Endothelial cell of umbilical vein (primary cell): Measurements from ENCODE around the gene RNF214. TPM values are rescaled to one million over a fixed set of nuclear protein-coding genes. Genes with fewer than 3 reads are reported as not detected.

ENCODE experiments used
- BruUV-seq: library from RNA; stranded (reverse); fragments of 400-500 nt; replicated peaks from 2 replicates; lab custom pipeline; 2021; lab: Mats Ljungman, UMichigan
- CTCF ChIA-PET: fragments of 300-600, 350-600 bp; sonication (Branson Sonifier 250); formaldehyde crosslinking; loops from one replicate; lab custom pipeline; 2021; ENCODE audit warnings: antibody characterized with exemption, inconsistent platforms; lab: Charles Lee
- POLR2A ChIA-PET: fragments of 300-600, 350-600 bp; sonication (Branson Sonifier 250); formaldehyde crosslinking; loops from one replicate; lab custom pipeline; 2021; ENCODE audit warnings: antibody characterized with exemption, inconsistent platforms; lab: Charles Lee
- DNase-seq: peaks from one replicate; pipeline ENCODE4 v3.0.0-alpha.2; 2011; ENCODE audit warnings: low read depth, low spot score
- FAIRE-seq: peaks from 2 replicates; lab custom pipeline; 2011; peaks lifted over from hg19 to GRCh38; lab: Jason Lieb, UNC
- H2AFZ ChIP-seq: 2 replicates; pipeline ENCODE4 v1.6.0; 2012; ENCODE audit warnings: low read depth, low read length, control low read depth, inconsistent platforms
- H3K27ac ChIP-seq: 2 replicates; pipeline ENCODE4 v1.5.1; 2011; ENCODE audit warnings: low read depth, mild to moderate bottlenecking, control low read depth, low read length, moderate library complexity; ENCODE audit not compliant: insufficient read depth
- H3K27me3 ChIP-seq, 2 experiments: 2 replicates each; pipeline versions ENCODE4 v1.6.0 to v1.6.1; 2011; ENCODE audit warnings: low read length in 2 of 2, mixed read lengths in 1 of 2; ENCODE audit not compliant: control insufficient read depth in 2 of 2, insufficient read depth in 2 of 2
- H3K36me3 ChIP-seq, 2 experiments: 2 replicates in 1 of 2; 3 replicates in 1 of 2; pipeline ENCODE4 v1.5.1; 2011; ENCODE audit warnings: low read length in 2 of 2, mild to moderate bottlenecking in 1 of 2, moderate library complexity in 1 of 2; ENCODE audit not compliant: control insufficient read depth in 2 of 2, insufficient read depth in 2 of 2; ENCODE audit errors: extremely low read depth in 1 of 2
- H3K4me1 ChIP-seq: 3 replicates; pipeline ENCODE4 v1.5.1; 2011; ENCODE audit warnings: mild to moderate bottlenecking, low read length; ENCODE audit not compliant: control insufficient read depth, insufficient read depth; ENCODE audit errors: extremely low read depth
- H3K4me2 ChIP-seq: 2 replicates; pipeline ENCODE4 v1.6.1; 2011; ENCODE audit warnings: low read length, control low read depth, mixed read lengths; ENCODE audit not compliant: insufficient read depth
- H3K4me3 ChIP-seq, 3 experiments: fragments of 200-600 bp in 1 of 3; sonication (generic), shearing (Covaris generic) in 1 of 3; replicated peaks in 1 of 3; 2 replicates each; pipeline ENCODE4 v1.5.1; 2011 to 2016; ENCODE audit warnings: control low read depth in 3 of 3, low read length in 3 of 3, mild to moderate bottlenecking in 2 of 3, inconsistent platforms in 1 of 3, low read depth in 1 of 3, moderate library complexity in 1 of 3; ENCODE audit not compliant: insufficient read depth in 1 of 3
- H3K79me2 ChIP-seq: 2 replicates; pipeline ENCODE4 v1.6.0; 2012; ENCODE audit warnings: low read length, inconsistent platforms; ENCODE audit not compliant: control insufficient read depth, insufficient read depth
- H3K9ac ChIP-seq: replicated peaks from 2 replicates; pipeline ENCODE3; 2011; ENCODE audit warnings: low read length, control low read depth; ENCODE audit not compliant: insufficient read depth; ENCODE audit errors: extremely low read depth
- H3K9me1 ChIP-seq: replicated peaks from 3 replicates; pipeline ENCODE4 v1.6.0; 2011; ENCODE audit warnings: mild to moderate bottlenecking, low read length; ENCODE audit not compliant: control insufficient read depth, insufficient read depth; ENCODE audit errors: extremely low read depth
- H3K9me3 ChIP-seq: replicated peaks from 2 replicates; pipeline ENCODE4 v1.5.1; 2012; ENCODE audit warnings: low read length, inconsistent platforms; ENCODE audit not compliant: control insufficient read depth, insufficient read depth
- H4K20me1 ChIP-seq: replicated peaks from 2 replicates; pipeline ENCODE3; 2011; ENCODE audit warnings: mild to moderate bottlenecking, low read length; ENCODE audit not compliant: control insufficient read depth, insufficient read depth; ENCODE audit errors: extremely low read depth
- EZH2 ChIP-seq: IDR thresholded peaks from 2 replicates; pipeline ENCODE4 v1.6.1; 2012; ENCODE audit warnings: borderline replicate concordance, low read depth, mild to moderate bottlenecking, moderate library complexity, low read length, inconsistent platforms; ENCODE audit not compliant: severe bottlenecking
- FOS ChIP-seq: IDR thresholded peaks from 2 replicates; pipeline ENCODE4 v1.6.1; 2011; ENCODE audit warnings: mild to moderate bottlenecking, low read length, moderate library complexity, borderline replicate concordance; ENCODE audit not compliant: insufficient read depth
- GATA2 ChIP-seq: IDR thresholded peaks from 2 replicates; pipeline ENCODE4 v1.7.0; 2011; ENCODE audit warnings: low read depth, mild to moderate bottlenecking, moderate library complexity, mixed read lengths, low read length; ENCODE audit not compliant: insufficient read length, insufficient read depth
- JUN ChIP-seq: IDR thresholded peaks from 2 replicates; pipeline ENCODE4 v1.6.1; 2011; ENCODE audit warnings: borderline replicate concordance, low read depth; ENCODE audit not compliant: insufficient read length, insufficient read depth
- MAX ChIP-seq: IDR thresholded peaks from 2 replicates; pipeline ENCODE4 v1.6.1; 2011; ENCODE audit not compliant: insufficient read depth, insufficient read length
- MYC ChIP-seq: IDR thresholded peaks from one replicate; pipeline ENCODE4 v1.6.1; 2011; ENCODE audit warnings: mild to moderate bottlenecking, low read depth, low read length
- POLR2A ChIP-seq: IDR thresholded peaks from 2 replicates; pipeline ENCODE4 v1.6.1; 2012; ENCODE audit warnings: low read depth, mild to moderate bottlenecking, control low read depth, low read length
- POLR2AphosphoS5 ChIP-seq: IDR thresholded peaks from 2 replicates; pipeline ENCODE4 v1.6.1; 2012; ENCODE audit warnings: low read depth, mild to moderate bottlenecking, control low read depth, low read length, moderate library complexity; ENCODE audit not compliant: insufficient read depth
- dilution Hi-C: fragments of 300-500 bp; cut with MboI; formaldehyde crosslinking; loops from one replicate; pipeline ENCODE4 v1.15.0; 2019; ENCODE audit warnings: low sequenced_read_pairs; ENCODE audit not compliant: extremely low pct_ligation_motif_present
- intact Hi-C: fragments of 100-400 bp; cut with micrococcal nuclease; formaldehyde crosslinking; loops from one replicate; pipeline ENCODE4 v1.10.0; 2022
- polyA plus RNA-seq, 4 experiments: library from polyadenylated mRNA; depleted of rRNA in 3 of 4; stranded (reverse) in 3 of 4; unstranded in 1 of 4; fragments of >200 nt; gene quantifications; 2 replicates each; pipeline versions ENCODE4 v1.2.1 to v1.2.3, GENCODE V29; 2011 to 2012; ENCODE audit warnings: missing spikeins in 1 of 4
- total RNA-seq: library from RNA; stranded (reverse); gene quantifications from 2 replicates; pipeline ENCODE4 v1.2.3, GENCODE V29; 2021
- TF ChIP-seq, protein P1 (sequence below), 2 donors: IDR thresholded peaks; 1 replicate in 1 of 2; 2 replicates in 1 of 2; pipeline ENCODE4 v1.5.1; 2011; ENCODE audit warnings: low read length in 2 of 2, mild to moderate bottlenecking in 2 of 2, moderate library complexity in 2 of 2, control low read depth in 1 of 2, inconsistent platforms in 1 of 2, low read depth in 1 of 2; ENCODE audit not compliant: insufficient read depth in 1 of 2; ENCODE audit errors: extremely low read depth in 1 of 2

The RNF214 gene
- total and polyA plus RNA-seq, 2 donors (not counting 3 experiments of a cell fraction or from before 2014, with no cell fraction given), result 24.3 to 28.2 TPM

GRCh38 chr11:117282956-117283355, 50.5 kb downstream of the RNF214 start:
- no TSS peak for BruUV-seq
- intact Hi-C loops (no loop called here), dilution Hi-C loops (no loop called here)
- H3K9me1 ChIP-seq, result no peaks in the 10 kb centered on the region
- H2AFZ ChIP-seq, result no peak overlapping the region
- no peaks in the 10 kb centered on the region for H3K9me3 ChIP-seq
- no peak overlapping the region for H3K27ac ChIP-seq
- TF ChIP-seq GATA2, result no peak
- ChIA-PET CTCF (interaction anchor here (1.0 kb wide), 1 partner anchor 103 kb away, joined by 3 read pairs; no protein-coding TSS in a partner anchor), POLR2A (no interaction called here)
- no peak for DNase-seq
- no peak overlapping the region for H3K9ac ChIP-seq
- H4K20me1 ChIP-seq, result no peaks in the 10 kb centered on the region
- H3K4me1 ChIP-seq, result peaks cover 21% of the 10 kb centered on the region
- H3K4me2 ChIP-seq, result no peak overlapping the region
- H3K27me3 ChIP-seq, result no peaks in the 10 kb centered on the region
- no peak overlapping the region for H3K4me3 ChIP-seq
- H3K79me2 ChIP-seq, result no peaks in the 10 kb centered on the region
- no peak for FAIRE-seq
- H3K36me3 ChIP-seq, result peaks cover 7 to 9% of the 10 kb centered on the region in 2 experiments

GRCh38 chr11:117284053-117284452, 51.6 kb downstream of the RNF214 start:
- dilution Hi-C loops (no loop called here), intact Hi-C loops (no loop called here)
- DNase-seq, result no peak
- Histone ChIP-seq H3K4me3 (no peak overlapping the region), H3K9ac (no peak overlapping the region), H3K9me3 (no peaks in the 10 kb centered on the region), H3K27ac (no peak overlapping the region), H3K4me1 (peaks cover 21% of the 10 kb centered on the region), H3K4me2 (no peak overlapping the region), H4K20me1 (no peaks in the 10 kb centered on the region), H3K9me1 (no peaks in the 10 kb centered on the region), H3K36me3 (peaks cover 9 to 10% of the 10 kb centered on the region in 2 experiments), H3K27me3 (no peaks in the 10 kb centered on the region), H3K79me2 (no peaks in the 10 kb centered on the region), H2AFZ (no peak overlapping the region)
- FAIRE-seq, result no peak
- POLR2A ChIA-PET, result no interaction called here
- TF ChIP-seq MYC (no peak), GATA2 (no peak), POLR2AphosphoS5 (no peak), POLR2A (no peak), FOS (no peak), JUN (no peak), EZH2 (no peak), MAX (no peak)
- TF ChIP-seq, protein P1, sequence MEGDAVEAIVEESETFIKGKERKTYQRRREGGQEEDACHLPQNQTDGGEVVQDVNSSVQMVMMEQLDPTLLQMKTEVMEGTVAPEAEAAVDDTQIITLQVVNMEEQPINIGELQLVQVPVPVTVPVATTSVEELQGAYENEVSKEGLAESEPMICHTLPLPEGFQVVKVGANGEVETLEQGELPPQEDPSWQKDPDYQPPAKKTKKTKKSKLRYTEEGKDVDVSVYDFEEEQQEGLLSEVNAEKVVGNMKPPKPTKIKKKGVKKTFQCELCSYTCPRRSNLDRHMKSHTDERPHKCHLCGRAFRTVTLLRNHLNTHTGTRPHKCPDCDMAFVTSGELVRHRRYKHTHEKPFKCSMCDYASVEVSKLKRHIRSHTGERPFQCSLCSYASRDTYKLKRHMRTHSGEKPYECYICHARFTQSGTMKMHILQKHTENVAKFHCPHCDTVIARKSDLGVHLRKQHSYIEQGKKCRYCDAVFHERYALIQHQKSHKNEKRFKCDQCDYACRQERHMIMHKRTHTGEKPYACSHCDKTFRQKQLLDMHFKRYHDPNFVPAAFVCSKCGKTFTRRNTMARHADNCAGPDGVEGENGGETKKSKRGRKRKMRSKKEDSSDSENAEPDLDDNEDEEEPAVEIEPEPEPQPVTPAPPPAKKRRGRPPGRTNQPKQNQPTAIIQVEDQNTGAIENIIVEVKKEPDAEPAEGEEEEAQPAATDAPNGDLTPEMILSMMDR (IDR thresholded peaks at IDR 0.05; ENCODE audit: extremely low read depth in 1 of 2, insufficient read depth in 1 of 2, low read depth in 1 of 2, low read length in 2 of 2), result no peak
- CTCF ChIA-PET, result interaction anchor here (1.0 kb wide), 1 partner anchor 104 kb away, joined by 3 read pairs; no protein-coding TSS in a partner anchor
- BruUV-seq, result no TSS peak
